ENCODE results near the gene PAQR5.
"Not testable (repeated sequence)": the region's sequence is repeated elsewhere in the genome, so short reads cannot be mapped to it uniquely, and the experiment has no call there.

The PAQR5 gene

DNA sequence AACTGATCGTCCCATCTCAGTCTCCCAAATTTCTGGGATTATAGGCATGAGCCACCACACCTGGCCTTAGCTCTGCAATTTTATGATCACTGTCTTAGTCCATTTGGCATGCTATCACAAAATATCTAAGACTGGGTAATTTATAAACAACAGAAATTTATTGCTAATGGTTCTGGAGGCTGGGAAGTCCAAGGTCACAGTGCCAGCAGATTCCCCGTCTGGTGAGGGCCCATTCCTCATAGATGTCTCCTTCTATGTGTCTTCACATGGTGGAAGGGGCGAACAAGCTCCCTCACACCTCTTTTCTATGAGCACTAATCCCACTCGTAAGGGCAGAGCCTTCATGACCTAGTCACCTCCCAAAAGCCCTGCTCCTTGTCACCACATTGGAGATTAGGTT lies 60.1 kb downstream of the PAQR5 start:
- no peak for DNase-seq

DNA sequence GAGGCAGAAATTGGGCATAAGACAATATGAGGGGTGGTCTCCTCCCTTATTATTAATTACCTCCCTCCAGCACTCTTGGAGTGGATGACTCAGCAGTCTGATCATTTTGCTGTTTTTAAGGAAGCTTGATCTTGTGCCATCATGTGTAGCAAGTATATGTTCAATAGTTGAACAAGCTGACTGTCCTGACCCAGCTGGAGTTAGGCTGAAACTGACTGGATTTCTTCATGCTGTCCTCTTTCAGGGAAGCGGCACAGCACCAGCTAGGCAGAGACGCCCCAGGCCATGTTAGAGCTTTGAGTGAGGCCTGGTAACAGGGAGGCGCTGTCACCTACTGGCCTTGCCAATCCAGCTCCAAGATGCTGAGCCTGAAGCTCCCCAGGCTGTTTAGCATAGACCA lies 61.0 kb downstream of the PAQR5 start:
- DNase-seq, result no peak

DNA sequence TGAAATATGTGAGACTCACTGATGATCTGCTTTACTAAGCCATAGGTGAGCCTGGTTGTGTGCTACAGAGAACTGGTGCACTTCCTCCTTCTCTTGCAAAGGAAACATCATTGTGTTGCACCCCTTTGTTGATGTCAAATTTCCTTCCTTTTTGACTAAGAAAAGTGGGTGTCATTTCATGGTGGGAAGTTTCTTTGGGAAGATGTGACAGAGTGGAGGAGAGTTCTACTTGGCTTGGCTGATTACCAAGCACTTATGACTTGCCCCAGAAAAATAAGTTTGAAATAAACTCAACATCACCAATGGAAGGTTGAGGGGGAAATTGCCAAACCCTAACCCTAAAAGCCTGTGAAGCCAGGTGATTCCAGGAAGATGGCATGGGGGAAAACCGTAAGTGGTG lies 61.9 kb downstream of the PAQR5 start:
- no peak for DNase-seq

DNA sequence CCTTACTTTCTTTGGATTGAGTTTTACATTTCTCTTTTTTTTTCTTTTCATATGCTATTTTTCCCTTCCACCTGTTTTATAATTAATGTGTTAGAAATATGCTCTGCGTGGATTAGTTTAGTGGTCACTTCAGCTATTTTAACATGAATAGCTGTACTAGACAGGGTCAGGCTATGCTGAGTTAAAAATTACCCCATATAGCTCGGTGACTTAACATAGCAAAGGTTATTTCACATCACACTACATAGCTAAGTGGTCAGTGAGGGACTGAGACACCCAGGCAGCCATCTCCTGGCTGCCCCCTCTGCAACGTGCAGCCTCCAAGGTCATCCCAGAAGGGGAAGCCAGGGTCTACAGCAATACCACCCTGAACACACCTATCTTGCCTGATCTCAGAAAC lies 68.5 kb downstream of the PAQR5 start:
- no peak for DNase-seq

DNA sequence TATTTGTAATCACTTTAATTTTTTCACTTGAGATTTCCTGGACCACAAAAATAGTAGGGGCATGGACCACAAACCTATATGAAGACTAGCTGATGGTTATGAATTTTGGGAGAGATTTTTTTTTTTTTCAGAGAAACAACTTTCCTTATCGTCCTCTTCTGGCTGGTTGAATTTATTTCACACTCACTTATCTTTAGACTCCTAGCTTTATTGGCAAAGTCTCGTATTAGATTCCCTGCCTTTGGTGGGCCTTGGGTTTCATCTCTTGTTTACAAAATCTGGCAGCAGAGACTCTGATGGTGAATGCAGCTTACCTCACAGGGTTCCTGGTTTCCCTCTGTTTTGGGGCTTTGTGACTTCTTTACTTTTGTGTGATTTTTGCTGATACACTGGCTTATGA lies 70.9 kb downstream of the PAQR5 start:
- DNase-seq, result no peak

DNA sequence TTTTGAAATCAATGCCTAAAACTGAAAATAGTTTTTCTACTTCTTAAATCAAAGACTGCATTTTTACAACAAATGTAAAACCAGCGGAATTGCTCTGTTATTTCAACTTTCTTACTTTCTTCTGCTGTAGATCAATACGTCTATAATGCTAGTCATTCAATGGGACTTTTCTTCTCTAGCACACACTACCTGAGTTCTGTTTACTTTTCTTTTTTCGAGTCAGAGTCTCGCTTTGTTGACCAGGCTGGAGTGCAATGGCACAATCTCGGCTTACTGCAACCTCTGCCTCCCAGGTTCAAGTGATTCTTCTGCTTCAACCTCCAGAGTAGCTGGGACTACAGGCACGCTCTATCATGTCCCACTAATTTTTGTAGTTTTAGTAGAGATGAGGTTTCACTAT lies 74.7 kb downstream of the PAQR5 start:
- no peak for DNase-seq

DNA sequence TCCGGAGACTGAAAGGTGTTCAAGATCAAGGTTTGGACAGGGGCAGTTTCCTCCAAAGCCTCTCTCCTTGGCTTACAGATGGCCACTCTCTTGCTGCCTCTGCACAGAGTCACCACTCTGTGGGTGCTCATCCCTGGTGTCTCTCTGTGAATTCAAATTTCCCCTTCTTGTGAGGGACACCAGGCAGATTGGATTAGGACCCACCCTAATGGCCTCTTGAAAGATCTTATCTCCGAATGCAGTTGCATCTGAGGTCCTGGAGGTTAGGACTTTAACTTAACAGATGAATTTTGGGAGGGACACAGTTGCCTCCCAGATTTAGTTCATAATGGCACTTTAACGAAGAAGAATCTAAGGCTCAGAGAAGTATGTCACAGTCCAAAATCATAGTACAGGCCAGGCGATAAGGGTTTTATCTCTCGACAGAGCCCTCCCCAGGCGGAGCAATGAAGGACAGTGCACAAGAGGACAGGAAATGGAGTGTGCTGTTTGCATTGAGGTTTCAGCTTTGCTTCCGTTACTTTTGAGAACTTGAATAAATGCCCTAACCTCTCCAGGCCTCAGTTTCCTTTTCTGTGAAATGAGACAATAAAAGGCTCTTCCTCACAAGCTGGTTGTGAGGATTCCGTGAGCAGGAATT lies 76.6 kb downstream of the PAQR5 start:
- DNase-seq, result no peak

DNA sequence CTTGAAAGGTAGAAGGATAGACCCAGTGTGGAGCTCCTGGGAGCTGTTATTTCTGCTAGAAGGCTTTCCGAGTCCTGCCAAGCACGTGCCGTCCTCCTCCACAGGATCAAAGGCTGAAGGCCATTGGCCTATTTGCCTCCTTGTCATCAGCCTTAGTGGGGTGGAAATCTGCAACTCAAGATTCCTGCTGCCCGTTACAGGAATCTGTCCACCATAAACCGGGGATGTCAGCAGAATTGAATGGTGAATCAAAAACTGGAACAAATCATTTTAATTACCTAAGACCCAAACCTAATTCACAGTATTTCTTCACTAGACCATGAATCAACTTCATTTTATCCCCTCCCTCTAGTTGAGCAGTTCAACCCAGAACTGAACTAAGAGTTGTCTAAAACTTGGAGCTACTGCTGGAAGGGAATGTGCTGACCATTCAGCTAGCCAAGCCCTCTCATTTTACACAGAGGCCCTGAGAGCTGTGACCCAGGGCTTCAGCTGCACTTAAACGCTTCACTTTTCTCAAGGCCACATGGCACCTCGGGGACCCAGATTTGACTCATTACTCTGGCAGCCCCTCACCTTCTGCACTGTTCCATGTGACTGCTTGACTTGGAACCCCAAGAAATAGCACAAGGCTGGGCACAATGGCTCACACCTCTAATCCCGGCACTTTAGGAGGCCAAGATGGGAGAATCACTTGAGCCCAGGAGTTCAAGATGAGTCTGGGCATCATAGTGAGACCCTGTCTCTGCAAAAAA lies 78.7 kb downstream of the PAQR5 start:
- DNase-seq, result no peak

DNA sequence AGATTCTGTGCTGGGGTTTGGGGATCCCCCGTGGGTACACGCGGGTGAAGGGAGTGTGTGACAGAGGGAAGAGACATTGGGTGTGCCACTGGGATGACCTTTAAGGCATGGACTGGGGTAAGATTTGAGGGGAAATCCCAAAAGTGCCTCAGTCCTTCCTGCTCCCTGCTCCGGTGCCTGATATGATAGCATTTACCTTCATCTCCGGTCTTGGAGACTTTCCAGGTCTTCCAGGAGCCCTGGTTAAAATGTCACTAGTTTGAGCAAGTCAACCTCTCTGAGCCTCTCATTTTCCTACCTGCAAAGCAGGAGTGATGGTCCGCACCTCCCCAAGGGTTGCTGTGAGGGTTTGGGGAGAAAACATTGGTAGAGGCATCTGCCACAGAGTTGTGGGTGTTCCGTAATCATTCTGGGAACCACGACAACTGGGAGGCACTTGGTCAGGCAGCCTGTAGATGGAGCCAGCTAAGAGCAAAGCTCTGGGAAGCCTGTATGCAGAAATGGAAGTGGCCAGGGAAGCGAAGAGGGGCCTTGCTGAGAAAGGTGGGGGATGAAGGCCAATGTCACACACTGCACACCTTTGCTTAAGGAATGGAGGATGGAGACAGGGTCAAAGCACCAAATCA lies 81.5 kb downstream of the PAQR5 start:
- DNase-seq, result no peak

DNA sequence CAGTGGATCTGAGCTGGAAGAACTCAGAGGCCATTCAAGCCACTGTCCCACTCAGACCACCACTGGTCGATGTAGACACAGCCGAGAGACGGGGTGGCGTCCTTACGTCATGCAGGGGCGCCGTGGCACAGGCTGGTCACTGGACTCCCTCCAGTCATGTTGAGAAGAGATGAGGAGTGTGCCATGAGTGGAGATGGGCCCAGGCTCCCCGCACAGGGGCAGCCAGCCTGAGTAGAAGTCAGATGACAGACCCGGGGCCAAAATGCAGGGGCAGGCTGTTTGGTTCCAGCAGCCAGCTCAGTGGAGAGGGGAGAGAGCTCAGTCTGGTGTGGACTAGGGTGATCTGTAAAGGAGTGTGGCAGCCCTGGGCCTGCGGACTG lies 82.0 kb downstream of the PAQR5 start:
- DNase-seq, result no peak

DNA sequence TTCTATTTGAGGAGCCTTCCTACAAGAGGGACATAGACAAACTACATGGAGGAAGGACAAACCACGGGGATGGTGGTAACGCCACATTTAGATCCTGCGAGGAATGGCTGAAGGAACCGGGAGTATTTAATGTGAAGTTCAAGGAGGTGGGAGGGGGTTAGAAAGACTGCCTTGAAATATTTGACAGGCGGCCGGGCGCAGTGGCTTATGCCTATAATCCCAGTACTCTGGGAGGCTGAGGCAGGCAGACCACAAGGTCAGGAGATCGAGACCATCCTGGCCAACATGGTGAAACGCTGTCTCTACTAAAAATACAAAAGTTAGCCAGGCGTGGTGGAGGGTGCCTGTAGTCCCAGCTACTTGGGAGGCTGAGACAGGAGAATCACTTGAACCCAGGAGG lies 83.5 kb downstream of the PAQR5 start:
- not testable (repeated sequence) for DNase-seq

DNA sequence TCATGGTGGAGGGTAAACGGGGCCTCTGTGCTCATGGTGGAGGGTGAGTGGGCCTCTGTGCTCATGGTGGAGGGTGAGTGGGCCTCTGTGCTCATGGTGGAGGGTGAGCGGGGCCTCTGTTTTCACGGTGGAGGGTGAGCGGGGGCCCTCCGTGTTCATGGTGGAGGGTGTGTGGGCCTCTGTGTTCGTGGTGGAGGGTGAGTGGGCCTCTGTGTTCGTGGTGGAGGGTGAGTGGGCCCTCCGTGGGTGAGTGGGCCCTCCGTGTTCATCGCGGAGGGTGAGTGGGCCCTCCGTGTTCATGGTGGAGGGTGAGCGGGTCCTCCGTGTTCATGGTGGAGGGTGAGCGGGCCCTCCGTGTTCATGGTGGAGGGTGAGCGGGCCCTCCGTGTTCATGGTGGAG lies 85.4 kb downstream of the PAQR5 start:
- not testable (repeated sequence) for DNase-seq

DNA sequence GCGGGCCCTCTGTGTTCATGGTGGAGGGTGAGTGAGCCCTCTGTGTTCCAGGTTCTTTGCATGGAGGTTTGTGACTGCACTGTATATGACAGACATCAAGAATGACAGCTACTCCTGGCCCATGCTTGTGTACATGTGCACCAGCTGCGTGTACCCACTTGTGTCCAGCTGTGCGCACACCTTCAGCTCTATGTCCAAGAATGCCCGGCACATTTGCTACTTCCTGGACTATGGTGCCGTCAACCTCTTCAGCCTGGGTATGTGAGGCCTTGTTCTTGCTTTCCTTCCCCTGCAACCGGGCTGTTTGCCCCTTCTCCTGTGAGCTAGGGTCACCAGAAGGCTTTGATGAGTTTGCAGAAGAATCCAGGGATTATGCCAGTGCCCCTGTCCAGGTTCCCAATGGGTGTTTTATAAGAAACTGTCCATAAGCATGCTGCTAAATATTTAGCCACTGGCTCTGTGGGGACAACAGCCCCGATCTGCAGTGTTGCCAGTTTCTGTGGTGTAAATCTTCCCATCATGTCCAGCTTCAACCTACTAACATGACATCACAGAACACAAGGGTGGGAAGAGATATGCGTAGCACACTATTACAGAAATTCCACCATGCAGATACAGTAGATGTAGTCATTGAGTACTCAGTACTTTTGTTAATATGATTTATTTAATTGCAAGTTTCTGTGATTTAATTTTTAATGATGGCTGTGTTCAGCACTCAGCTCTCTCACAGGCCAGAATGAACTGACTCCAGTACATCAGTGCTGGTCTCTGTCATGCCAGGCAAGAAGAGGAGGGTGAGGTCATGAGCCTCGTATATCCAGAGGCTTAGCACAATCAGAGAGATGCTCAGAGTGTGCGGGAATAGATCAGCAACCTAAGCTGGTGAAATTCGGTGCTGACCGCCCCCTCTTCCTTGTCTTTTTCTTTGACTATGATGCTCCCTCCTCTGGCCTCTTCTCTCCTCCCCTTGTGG lies 86.2 kb downstream of the PAQR5 start:
- no peak for DNase-seq

DNA sequence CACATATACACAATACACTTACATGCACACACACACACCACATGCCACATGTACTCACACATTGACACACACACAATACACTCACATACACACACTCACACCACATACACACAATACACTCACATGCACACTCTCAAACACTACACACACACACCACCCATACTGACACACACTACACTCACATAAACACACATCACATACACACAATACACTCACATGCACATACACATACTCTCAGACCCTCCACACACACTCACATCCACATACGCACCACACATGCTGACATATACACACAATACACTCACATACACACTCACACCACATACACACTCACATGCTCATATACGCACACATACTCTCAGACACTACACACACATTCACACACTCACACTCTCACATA lies 87.1 kb downstream of the PAQR5 start:
- DNase-seq, result no peak

DNA sequence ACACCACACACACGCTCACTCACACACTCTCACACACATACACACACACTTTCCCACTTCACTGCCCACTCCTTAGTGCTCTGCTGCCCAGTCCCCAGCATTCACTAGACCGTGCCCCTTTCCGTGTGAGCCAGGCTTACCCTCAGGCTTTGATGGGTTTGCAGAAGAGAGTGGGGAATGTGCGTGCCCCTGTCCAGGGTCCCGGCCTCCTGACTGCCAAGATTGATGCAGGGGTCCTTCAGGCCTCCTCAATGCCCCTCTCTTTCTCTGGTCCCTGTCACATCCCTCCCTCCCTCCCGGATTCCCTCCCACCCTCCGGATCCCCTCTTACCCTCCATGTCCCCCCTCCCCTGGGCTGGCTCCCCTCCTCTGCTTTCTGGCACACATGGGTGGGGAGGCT lies 87.6 kb downstream of the PAQR5 start:
- no peak for DNase-seq

DNA sequence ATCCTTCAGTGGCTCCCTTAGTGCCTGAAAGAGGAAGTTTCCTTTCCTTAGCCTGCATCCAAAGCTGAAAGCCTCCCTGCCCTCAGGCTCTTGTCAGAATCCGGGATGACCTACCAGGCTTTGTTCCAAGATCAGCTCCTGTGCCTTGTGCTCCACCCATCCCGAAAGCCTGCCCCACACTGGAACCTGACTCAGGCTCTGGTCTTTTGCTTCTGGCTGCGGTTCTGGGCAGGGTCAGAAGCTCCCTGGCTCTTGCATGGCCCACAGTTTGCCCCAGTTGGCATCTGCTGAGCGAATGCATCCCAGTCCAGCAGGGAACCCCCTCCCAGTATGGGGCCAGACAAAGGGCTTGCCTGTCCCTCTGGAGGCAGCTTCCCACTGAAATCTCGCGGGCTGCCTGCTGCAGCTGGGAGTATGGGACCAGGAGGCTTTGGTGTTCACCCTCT lies 89.6 kb downstream of the PAQR5 start:
- DNase-seq, result no peak

DNA sequence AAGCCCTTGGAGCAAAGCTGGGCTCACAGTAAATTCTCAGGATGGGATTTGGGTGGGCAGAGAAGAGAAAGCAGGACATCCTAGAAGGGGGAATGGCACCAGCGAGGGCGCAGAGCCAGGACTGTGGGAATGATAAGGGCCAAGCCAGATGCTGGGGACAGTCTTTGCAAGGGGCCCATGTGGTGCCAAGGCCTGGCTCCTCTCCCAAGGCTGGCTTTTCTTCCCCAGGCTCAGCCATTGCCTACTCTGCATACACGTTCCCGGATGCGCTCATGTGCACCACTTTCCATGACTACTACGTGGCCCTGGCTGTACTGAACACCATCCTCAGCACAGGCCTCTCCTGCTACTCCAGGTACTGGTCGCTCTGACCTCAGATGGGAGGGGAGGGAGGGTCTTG lies 90.7 kb downstream of the PAQR5 start:
- no peak for DNase-seq

DNA sequence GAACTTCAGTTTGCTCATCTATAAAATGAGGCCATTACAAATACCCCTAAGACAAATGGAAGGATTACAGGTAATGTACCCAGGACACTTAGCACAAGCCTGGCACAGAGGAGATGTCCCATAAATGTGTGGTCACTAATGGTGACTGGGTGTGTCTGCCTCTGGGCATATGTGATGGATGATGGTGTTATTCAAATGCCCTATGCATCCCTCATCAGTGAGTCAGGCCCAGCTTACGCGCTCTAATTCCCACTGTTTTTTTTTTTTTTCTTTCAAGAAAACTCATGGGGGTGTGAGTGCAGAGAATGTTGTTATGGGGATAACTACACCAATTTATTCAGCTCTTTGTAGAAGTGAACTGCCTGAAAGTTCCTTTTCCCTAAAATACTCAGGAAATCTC lies 91.9 kb downstream of the PAQR5 start:
- peak in 1 of 3 experiments; percentile 20 for DNase-seq

DNA sequence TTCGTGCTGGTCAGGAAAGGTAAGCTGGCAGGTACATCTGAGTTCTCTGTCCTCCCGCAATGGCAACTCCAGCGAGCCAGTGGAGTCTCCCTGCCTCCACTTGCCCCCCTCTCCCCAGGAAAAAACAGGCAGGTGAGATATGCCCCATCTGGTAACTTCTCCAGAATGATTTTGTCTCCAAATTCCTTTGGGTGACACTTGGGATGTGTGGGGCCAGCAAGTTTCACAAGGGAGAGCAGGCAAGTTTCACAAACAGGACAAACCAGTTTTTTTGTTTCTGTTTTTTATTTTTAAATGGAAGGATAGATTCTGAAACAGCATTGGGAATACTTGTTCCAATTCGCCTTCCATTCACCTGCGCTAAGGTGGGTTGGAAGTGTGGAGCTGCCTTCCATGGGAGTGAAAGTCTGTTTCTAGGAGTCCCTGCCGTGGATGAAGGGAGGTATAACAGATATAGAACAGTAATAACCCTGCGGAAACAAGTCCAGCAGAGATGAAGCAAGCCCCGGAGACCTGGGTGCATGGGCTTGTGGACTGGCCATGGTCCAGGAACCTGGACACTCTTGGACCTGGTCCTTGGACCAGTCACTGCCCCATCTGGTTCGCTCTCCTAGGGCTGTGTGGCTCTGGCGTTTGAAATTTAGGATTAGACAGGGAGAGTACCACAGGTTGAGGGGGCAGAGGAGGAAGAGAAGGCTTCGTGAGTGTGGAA lies 92.5 kb downstream of the PAQR5 start:
- no peak for DNase-seq

DNA sequence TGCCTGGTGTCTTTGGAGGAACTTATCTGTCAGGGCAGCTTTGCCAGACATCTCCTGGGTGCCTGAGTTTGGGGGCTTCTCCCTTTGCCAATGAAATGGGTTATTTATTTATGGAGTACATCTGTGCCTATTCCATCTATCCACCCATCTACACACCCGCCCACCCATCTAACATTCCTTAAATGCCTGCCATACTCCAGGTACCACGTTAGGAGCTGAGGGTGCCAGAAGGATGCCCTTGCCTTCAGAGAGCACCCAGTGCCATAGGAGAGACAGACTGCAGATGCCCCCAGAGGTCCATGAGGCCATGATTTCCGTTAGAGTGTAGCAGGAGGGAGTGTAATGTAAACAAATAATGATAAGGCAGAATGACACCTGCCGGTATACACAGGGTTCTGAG lies 93.6 kb downstream of the PAQR5 start:
- DNase-seq, result peak in 1 of 3 experiments; percentile 45

DNA sequence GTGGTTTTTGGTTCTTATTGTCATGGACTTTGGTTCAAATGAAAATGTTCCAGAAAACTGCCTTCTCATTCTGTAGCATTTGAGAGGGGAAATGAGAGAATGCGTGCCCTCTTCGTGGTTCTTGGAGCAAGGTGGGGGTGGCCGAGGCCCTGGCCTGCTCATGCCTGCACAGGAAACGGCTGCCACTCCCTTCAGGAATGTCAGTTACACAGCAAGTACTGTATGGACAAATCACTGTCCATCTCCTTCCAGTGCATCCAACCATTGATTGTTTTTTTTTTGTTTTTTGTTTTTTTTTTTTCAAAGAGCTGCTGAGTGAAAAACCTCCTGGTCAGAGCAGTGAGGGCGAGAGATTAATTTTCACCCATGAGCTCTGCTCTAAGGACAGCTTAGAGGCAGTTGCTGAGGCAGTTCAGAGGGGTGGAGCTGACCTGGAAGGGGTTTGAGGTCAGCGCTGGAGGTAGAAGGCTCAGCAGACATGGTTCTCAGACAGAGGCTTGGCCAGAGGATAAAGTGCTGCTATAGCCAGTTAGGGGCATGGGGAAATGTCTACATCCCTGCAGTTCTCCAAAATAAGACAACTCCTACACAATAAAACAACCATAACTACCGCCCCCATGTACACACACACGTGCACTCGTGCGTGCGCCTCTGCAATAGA lies 95.2 kb downstream of the PAQR5 start:
- DNase-seq, result no peak
